Jurkat, Clone E6-1 (cell line): ENCODE measurements around the gene ENOX1.

Experiments used
- DNase-seq: peaks from one replicate; pipeline ENCODE4 v3.0.0-alpha.2; 2011; ENCODE audit warnings: low read depth, low spot score
- H3K4me3 ChIP-seq: 2 replicates; pipeline ENCODE4 v1.5.1; 2011; ENCODE audit warnings: mild to moderate bottlenecking, low read length, control low read depth, moderate library complexity

ENOX1 gene

GRCh38 chr13:43787518-43787891, 733 bp upstream of the ENOX1 start:
- H3K4me3 ChIP-seq = peak overlapping the region; percentile 48
- no peak for DNase-seq

GRCh38 chr13:43786472-43786765, 353 bp downstream of the ENOX1 start:
- peak overlapping the region; percentile 48 for H3K4me3 ChIP-seq
- no peak for DNase-seq

GRCh38 chr13:43785650-43786471, 911 bp downstream of the ENOX1 start:
- no peak for DNase-seq
- peak overlapping the region; percentile 48 for H3K4me3 ChIP-seq

GRCh38 chr13:43785261-43785649, 1.5 kb downstream of the ENOX1 start:
- DNase-seq = no peak
- no peak overlapping the region for H3K4me3 ChIP-seq

- no peak for DNase-seq
- no peak overlapping the region for H3K4me3 ChIP-seq
These were observed 2.3 kb downstream of the ENOX1 start for GRCh38 chr13:43784496-43784895.

GRCh38 chr13:43783820-43784219, 3.0 kb downstream of the ENOX1 start:
- H3K4me3 ChIP-seq = no peak overlapping the region
- no peak for DNase-seq

GRCh38 chr13:43782686-43783085, 4.1 kb downstream of the ENOX1 start:
- no peak for DNase-seq

GRCh38 chr13:43780666-43781065, 6.1 kb downstream of the ENOX1 start:
- H3K4me3 ChIP-seq = no peak overlapping the region
- no peak for DNase-seq

More at GRCh38 chr13:43782686-43783085, 4.1 kb downstream of the ENOX1 start:
- no peak overlapping the region for H3K4me3 ChIP-seq

GRCh38 chr13:43776501-43777079, 10.2 kb downstream of the ENOX1 start:
- no peak overlapping the region for H3K4me3 ChIP-seq

GRCh38 chr13:43776006-43776405, 10.8 kb downstream of the ENOX1 start:
- no peak for DNase-seq
- H3K4me3 ChIP-seq = no peak overlapping the region

More at GRCh38 chr13:43776501-43777079, 10.2 kb downstream of the ENOX1 start:
- no peak for DNase-seq

GRCh38 chr13:43773602-43774001, 13.2 kb downstream of the ENOX1 start:
- no peak overlapping the region for H3K4me3 ChIP-seq
- DNase-seq = no peak

GRCh38 chr13:43770871-43771270, 15.9 kb downstream of the ENOX1 start:
- DNase-seq = no peak
- no peak overlapping the region for H3K4me3 ChIP-seq

GRCh38 chr13:43769529-43769928, 17.2 kb downstream of the ENOX1 start:
- no peak overlapping the region for H3K4me3 ChIP-seq
- peak; percentile 83 for DNase-seq

- DNase-seq = no peak
- no peak overlapping the region for H3K4me3 ChIP-seq
These were observed 19.3 kb downstream of the ENOX1 start for GRCh38 chr13:43767341-43767931.

GRCh38 chr13:43766725-43767124, 20.0 kb downstream of the ENOX1 start:
- H3K4me3 ChIP-seq = no peak overlapping the region
- no peak for DNase-seq

GRCh38 chr13:43764349-43764748, 22.4 kb downstream of the ENOX1 start:
- DNase-seq = no peak
- H3K4me3 ChIP-seq = no peak overlapping the region

- no peak for DNase-seq
- H3K4me3 ChIP-seq = no peak overlapping the region
These were observed 23.5 kb downstream of the ENOX1 start for GRCh38 chr13:43763143-43763759.

- DNase-seq = no peak
- H3K4me3 ChIP-seq = no peak overlapping the region
These were observed 25.0 kb downstream of the ENOX1 start for GRCh38 chr13:43761616-43762315.

- no peak overlapping the region for H3K4me3 ChIP-seq
- no peak for DNase-seq
These were observed 26.5 kb downstream of the ENOX1 start for GRCh38 chr13:43760257-43760656.

GRCh38 chr13:43758834-43759233, 27.9 kb downstream of the ENOX1 start:
- H3K4me3 ChIP-seq = no peak overlapping the region
- DNase-seq = no peak
